H1 (cell line): Measurements from ENCODE around the gene ARHGAP12. TPM values are rescaled to one million over a fixed set of nuclear protein-coding genes. Genes with fewer than 3 reads are reported as not detected.

Source experiments
- CTCF ChIA-PET: fragments of 300-600 bp; sonication (Branson Sonifier 250); formaldehyde crosslinking; loops from one replicate; lab custom pipeline; 2021; ENCODE audit not compliant: partially characterized antibody; lab: Charles Lee
- POLR2A ChIA-PET: fragments of 300-600 bp; sonication (Branson Sonifier 250); formaldehyde crosslinking; loops from one replicate; lab custom pipeline; 2021; ENCODE audit warnings: inconsistent platforms; ENCODE audit not compliant: partially characterized antibody; lab: Charles Lee
- DNase-seq, 2 experiments: peaks; one replicate each; pipeline versions ENCODE4 v3.0.0 to v3.0.0-alpha.2; 2010 to 2022; ENCODE audit warnings: low spot score in 2 of 2, low read depth in 1 of 2, mixed read lengths in 1 of 2
- FAIRE-seq: peaks from 2 replicates; lab custom pipeline; 2011; peaks lifted over from hg19 to GRCh38; lab: Jason Lieb, UNC
- H2AFZ ChIP-seq: 2 replicates; pipeline ENCODE4 v1.8.1; 2012; ENCODE audit warnings: low read length, inconsistent platforms
- H2AK5ac ChIP-seq: 2 replicates; pipeline ENCODE4 v1.6.1; 2013; ENCODE audit warnings: low read depth, low read length
- H2BK120ac ChIP-seq: replicated peaks from 2 replicates; pipeline ENCODE3; 2013; ENCODE audit warnings: low read depth, low read length, inconsistent platforms
- H2BK12ac ChIP-seq: 2 replicates; pipeline ENCODE4 v1.6.1; 2013; ENCODE audit warnings: low read depth, low read length
- H2BK15ac ChIP-seq: 2 replicates; pipeline ENCODE4 v1.6.1; 2013; ENCODE audit warnings: low read length
- H2BK20ac ChIP-seq: 2 replicates; pipeline ENCODE4 v1.6.1; 2013; ENCODE audit warnings: low read length
- H2BK5ac ChIP-seq: 2 replicates; pipeline ENCODE4 v1.6.1; 2013; ENCODE audit warnings: low read depth, low read length
- H3K14ac ChIP-seq: 2 replicates; pipeline ENCODE4 v1.6.1; 2013; ENCODE audit warnings: inconsistent platforms; ENCODE audit not compliant: insufficient read length
- H3K18ac ChIP-seq: 2 replicates; pipeline ENCODE4 v1.6.1; 2013; ENCODE audit warnings: low read length; ENCODE audit errors: extremely low read depth
- H3K23ac ChIP-seq: 2 replicates; pipeline ENCODE4 v1.6.1; 2013; ENCODE audit warnings: inconsistent platforms; ENCODE audit not compliant: insufficient read length
- H3K23me2 ChIP-seq: 2 replicates; pipeline ENCODE4 v1.6.1; 2013; ENCODE audit warnings: low read depth, low read length
- H3K27ac ChIP-seq: 2 replicates; pipeline ENCODE4 v1.6.1; 2011; ENCODE audit warnings: low read depth, low read length, inconsistent platforms
- H3K27me3 ChIP-seq, 4 experiments: replicated peaks in 1 of 4; 1 replicate in 1 of 4; 2 replicates in 3 of 4; pipeline versions ENCODE4 v1.6.1 to v1.8.1; 2011 to 2013; ENCODE audit warnings: low read length in 3 of 4, mild to moderate bottlenecking in 3 of 4, inconsistent platforms in 2 of 4, mixed read lengths in 2 of 4, moderate library complexity in 1 of 4; ENCODE audit not compliant: control insufficient read depth in 3 of 4, insufficient read depth in 3 of 4; ENCODE audit errors: extremely low read depth in 1 of 4
- H3K36me3 ChIP-seq, 4 experiments: 2 replicates each; pipeline versions ENCODE4 v1.6.1 to v1.8.1; 2011 to 2013; ENCODE audit warnings: mild to moderate bottlenecking in 4 of 4, low read length in 3 of 4, moderate library complexity in 2 of 4, control low read depth in 1 of 4, inconsistent platforms in 1 of 4; ENCODE audit not compliant: insufficient read depth in 4 of 4, control insufficient read depth in 2 of 4
- H3K4ac ChIP-seq: replicated peaks from 2 replicates; pipeline ENCODE3; 2013; ENCODE audit warnings: low read length, low read depth, mixed read lengths, inconsistent platforms; ENCODE audit not compliant: insufficient read length
- H3K4me1 ChIP-seq, 4 experiments: replicated peaks in 1 of 4; 1 replicate in 1 of 4; 2 replicates in 3 of 4; pipeline versions ENCODE4 v1.6.1 to v1.8.1; 2011 to 2013; ENCODE audit warnings: low read length in 3 of 4, inconsistent platforms in 2 of 4, mixed read lengths in 1 of 4; ENCODE audit not compliant: insufficient read depth in 4 of 4, control insufficient read depth in 3 of 4
- H3K4me2 ChIP-seq, 2 experiments: 2 replicates each; pipeline versions ENCODE4 v1.6.1 to v1.8.1; 2011 to 2013; ENCODE audit warnings: low read depth in 2 of 2, low read length in 2 of 2, control low read depth in 1 of 2, inconsistent platforms in 1 of 2, mild to moderate bottlenecking in 1 of 2; ENCODE audit not compliant: insufficient read depth in 1 of 2
- H3K4me3 ChIP-seq, 4 experiments: fragments of 200-600, 300-600 bp in 1 of 4; sonication (generic), shearing (Covaris generic), sonication (Bioruptor Twin) in 1 of 4; 2 replicates each; pipeline versions ENCODE4 v1.5.1 to v1.8.1; 2011 to 2016; ENCODE audit warnings: low read length in 4 of 4, low read depth in 3 of 4, control low read depth in 2 of 4, inconsistent platforms in 2 of 4, mild to moderate bottlenecking in 2 of 4, mixed read lengths in 1 of 4, moderate library complexity in 1 of 4; ENCODE audit not compliant: insufficient read depth in 2 of 4; ENCODE audit errors: extremely low read depth in 1 of 4
- H3K56ac ChIP-seq: replicated peaks from 2 replicates; pipeline ENCODE3; 2013; ENCODE audit warnings: low read depth, mild to moderate bottlenecking, mixed read lengths, low read length, inconsistent platforms; ENCODE audit not compliant: insufficient read length
- H3K79me1 ChIP-seq: 2 replicates; pipeline ENCODE4 v1.6.1; 2013; ENCODE audit warnings: low read depth, low read length, control low read depth
- H3K79me2 ChIP-seq, 2 experiments: 2 replicates each; pipeline versions ENCODE4 v1.6.1 to v1.8.1; 2012 to 2013; ENCODE audit warnings: low read length in 2 of 2, mild to moderate bottlenecking in 2 of 2, inconsistent platforms in 1 of 2; ENCODE audit not compliant: insufficient read depth in 2 of 2, control insufficient read depth in 1 of 2
- H3K9ac ChIP-seq, 4 experiments: replicated peaks in 1 of 4; 1 replicate in 1 of 4; 2 replicates in 3 of 4; pipeline versions ENCODE4 v1.6.1 to v1.8.1; 2011 to 2013; ENCODE audit warnings: low read depth in 3 of 4, low read length in 3 of 4, control low read depth in 2 of 4, mild to moderate bottlenecking in 2 of 4, moderate library complexity in 2 of 4, inconsistent platforms in 1 of 4; ENCODE audit errors: extremely low read depth in 1 of 4
- H3K9me3 ChIP-seq, 2 experiments: 2 replicates each; pipeline versions ENCODE4 v1.6.1 to v1.8.1; 2012 to 2013; ENCODE audit warnings: mild to moderate bottlenecking in 2 of 2, moderate library complexity in 2 of 2, control low read depth in 1 of 2, inconsistent platforms in 1 of 2, low read depth in 1 of 2, low read length in 1 of 2, mixed read lengths in 1 of 2; ENCODE audit not compliant: insufficient read depth in 2 of 2
- H4K20me1 ChIP-seq, 2 experiments: replicated peaks in 1 of 2; 2 replicates each; pipeline versions ENCODE3 to v1.8.1; 2011 to 2013; ENCODE audit warnings: inconsistent platforms in 2 of 2, low read length in 2 of 2, mild to moderate bottlenecking in 1 of 2; ENCODE audit not compliant: insufficient read depth in 2 of 2, control insufficient read depth in 1 of 2
- H4K5ac ChIP-seq: 2 replicates; pipeline ENCODE4 v1.6.1; 2013; ENCODE audit warnings: low read length, low read depth, mixed read lengths, inconsistent platforms; ENCODE audit not compliant: insufficient read length
- H4K8ac ChIP-seq: 2 replicates; pipeline ENCODE4 v1.8.0; 2013; ENCODE audit warnings: mild to moderate bottlenecking, moderate library complexity, low read length, inconsistent platforms; ENCODE audit not compliant: insufficient read depth; ENCODE audit errors: extremely low read depth
- H4K91ac ChIP-seq: replicated peaks from 2 replicates; pipeline ENCODE3; 2013; ENCODE audit warnings: low read length, mixed read lengths, inconsistent platforms; ENCODE audit not compliant: insufficient read length
- EZH2 ChIP-seq: fragments of 200-600 bp; sonication (generic); IDR thresholded peaks from 2 replicates; pipeline ENCODE4 v1.7.1; 2012; ENCODE audit warnings: low read depth, mild to moderate bottlenecking, moderate library complexity, low read length, inconsistent platforms; ENCODE audit not compliant: severe bottlenecking
- FOSL1 ChIP-seq: IDR thresholded peaks from 2 replicates; pipeline ENCODE4 v1.6.1; 2011; ENCODE audit warnings: mild to moderate bottlenecking, low read depth, low read length, moderate library complexity; ENCODE audit not compliant: insufficient read depth
- JUN ChIP-seq: IDR thresholded peaks from 2 replicates; pipeline ENCODE4 v1.6.1; 2011; ENCODE audit warnings: low read depth, mild to moderate bottlenecking, improper control_type of control experiment, low read length
- JUND ChIP-seq: IDR thresholded peaks from 2 replicates; pipeline ENCODE4 v1.6.1; 2011; ENCODE audit warnings: mild to moderate bottlenecking, improper control_type of control experiment, low read length
- KDM1A ChIP-seq: fragments of 200-600, 300-600 bp; sonication (generic); IDR thresholded peaks from 2 replicates; pipeline ENCODE4 v1.7.1; 2016; ENCODE audit warnings: mild to moderate bottlenecking, low read length, borderline replicate concordance
- POLR2A ChIP-seq, 2 experiments: IDR thresholded peaks; 1 replicate in 1 of 2; 2 replicates in 1 of 2; pipeline ENCODE4 v1.6.1; 2011; ENCODE audit warnings: low read depth in 2 of 2, low read length in 2 of 2, mild to moderate bottlenecking in 2 of 2; ENCODE audit errors: control extremely low read depth in 1 of 2
- WGBS, 2 experiments: shearing (Covaris generic) in 1 of 2; methylation state at CpG; one replicate each; pipeline versions ENCODE4 v1.1.6 to v1.1.7; 2013 to 2015; ENCODE audit warnings: low lambda C conversion rate in 2 of 2, mixed read lengths in 2 of 2, inconsistent platforms in 1 of 2, low coverage in 1 of 2, missing lambda C conversion rate in 1 of 2; ENCODE audit not compliant: insufficient replicate concordance in 2 of 2, insufficient coverage in 1 of 2, insufficient read length in 1 of 2; ENCODE audit errors: extremely low coverage in 1 of 2, missing lambda C conversion rate in 1 of 2; 5-methylcytosine and 5-hydroxymethylcytosine counted together
- polyA plus RNA-seq, 7 experiments: library from polyadenylated mRNA; depleted of rRNA in 3 of 7; stranded (reverse) in 5 of 7; unstranded in 2 of 7; fragments of >200 nt in 5 of 7; fragments of 200-250 nt in 2 of 7; gene quantifications; 1 replicate in 5 of 7; 2 replicates in 1 of 7; 4 replicates in 1 of 7; pipeline versions ENCODE4 v1.2.1 to v1.2.3, GENCODE V29; 2011 to 2013; ENCODE audit warnings: missing spikeins in 2 of 7, mixed read lengths in 2 of 7
- total RNA-seq: library from RNA; stranded (reverse); fragmentation: NEBNext Ultra II Directional; extraction: Animal tissue kit (Norgen Biotek cat#: 25700); gene quantifications from 2 replicates; pipeline ENCODE4 v1.2.1, GENCODE V29; 2021

Gene ARHGAP12
- total and polyA plus RNA-seq, 2 of the 8 experiments (the other 6 are each of a cell fraction or from before 2014, with no cell fraction given): 10.1 to 39.0 TPM

- Histone ChIP-seq H2BK12ac (no peak overlapping the region), H3K79me2 (peaks cover 46 to 82% of the 10 kb centered on the region in 2 experiments), H2BK15ac (no peak overlapping the region), H3K18ac (no peak overlapping the region), H3K23me2 (peaks cover 12% of the 10 kb centered on the region), H3K14ac (no peak overlapping the region), H4K91ac (no peak overlapping the region), H3K27ac (no peak overlapping the region), H4K8ac (no peak overlapping the region), H3K4me3 (no peak overlapping the region), H3K56ac (no peak overlapping the region), H3K4ac (no peak overlapping the region), H2AFZ (no peak overlapping the region), H2BK5ac (no peak overlapping the region), H2AK5ac (no peak overlapping the region), H3K9me3 (peaks cover 0 to 3% of the 10 kb centered on the region in 2 experiments; a peak in 1 of 4 replicates), H4K5ac (no peak overlapping the region), H3K79me1 (no peaks in the 10 kb centered on the region), H2BK120ac (no peak overlapping the region), H3K27me3 (no peaks in the 10 kb centered on the region), H3K4me2 (no peak overlapping the region), H3K23ac (no peak overlapping the region), H2BK20ac (no peak overlapping the region), H3K36me3 (no peaks in the 10 kb centered on the region; a peak in 1 of 8 replicates), H3K4me1 (peaks cover 0 to 4% (median 0%) of the 10 kb centered on the region in 4 experiments; a peak in 3 of 7 replicates), H4K20me1 (peaks cover 4 to 11% of the 10 kb centered on the region in 2 experiments), H3K9ac (no peak overlapping the region)
- 85% methylated on average over 3 of the region's 3 CpGs; no CpG with 5 or more reads in 1 of the 2 experiments for WGBS, 2 experiments
- ChIA-PET CTCF (interaction anchor here (0.6 kb wide), 1 partner anchor 17 kb away, joined by 3 read pairs; no protein-coding TSS in a partner anchor), POLR2A (no interaction called here)
- TF ChIP-seq EZH2 (no peak), KDM1A (0 out of 2 replicates have a peak, but pooled peaks have one; percentile 62), JUND (no peak), POLR2A (IDR thresholded peaks at IDR 0.05; ENCODE audit: control extremely low read depth in 1 of 2, low read depth in 2 of 2, low read length in 2 of 2) (no peak), JUN (no peak), FOSL1 (no peak)
- FAIRE-seq: no peak
- no peak for DNase-seq
Observed at GRCh38 chr10:31924833-31925232, 3.8 kb downstream of the ARHGAP12 start.
